LNCAP (cell line): ENCODE data around the gene ZG16B.

Experiments used
- CTCF ChIP-seq: fragments of 450-650 bp; IDR thresholded peaks from 2 replicates; pipeline ENCODE4 v1.5.1; 2017; ENCODE audit warnings: mild to moderate bottlenecking

Gene ZG16B

GRCh38 chr16:2786826-2787151, 43.3 kb upstream of the ZG16B start:
- TF ChIP-seq CTCF = no peak

GRCh38 chr16:2787406-2787805, 42.7 kb upstream of the ZG16B start, which contains the start of gene PRSS33:
Gene PRSS33 (minus strand): TSS chr16:2787560. CDS start chr16:2786547, 1,013 bp downstream.
- no peak for TF ChIP-seq CTCF

- TF ChIP-seq CTCF = no peak
Observed at GRCh38 chr16:2787961-2788360, 42.1 kb upstream of the ZG16B start.

GRCh38 chr16:2790631-2791030, 39.5 kb upstream of the ZG16B start:
- TF ChIP-seq CTCF = no peak

- no peak for TF ChIP-seq CTCF
Observed at GRCh38 chr16:2791174-2791573, 38.9 kb upstream of the ZG16B start.

GRCh38 chr16:2792940-2793339, 37.2 kb upstream of the ZG16B start:
- TF ChIP-seq CTCF = no peak

GRCh38 chr16:2795395-2796143, 34.5 kb upstream of the ZG16B start:
- no peak for TF ChIP-seq CTCF

GRCh38 chr16:2798723-2799204, 31.3 kb upstream of the ZG16B start:
- no peak for TF ChIP-seq CTCF
